IPS DF 19.7 (cell line): Measurements from ENCODE around the gene SNAI3.

Experiments used
- DNase-seq: peaks from one replicate; pipeline ENCODE4 v3.0.0-alpha.2; 2013; ENCODE audit warnings: low read depth, low spot score

Gene SNAI3

GRCh38 chr16:88651276-88651988 lies 34.9 kb downstream of the SNAI3 start:
- DNase-seq: no peak

GRCh38 chr16:88650749-88651275 lies 35.5 kb downstream of the SNAI3 start, which contains the start of gene CYBA:
Gene CYBA (minus strand): TSS chr16:88651053. CDS start chr16:88651013, 40 bp downstream.
- DNase-seq: no peak

GRCh38 chr16:88649924-88650748 lies 36.2 kb downstream of the SNAI3 start:
- no peak for DNase-seq

- DNase-seq: no peak
Observed at GRCh38 chr16:88649195-88649923, 36.9 kb downstream of the SNAI3 start.

- no peak for DNase-seq
Observed at GRCh38 chr16:88647178-88648070, 38.9 kb downstream of the SNAI3 start.

GRCh38 chr16:88646345-88647034 lies 39.8 kb downstream of the SNAI3 start:
- no peak for DNase-seq

GRCh38 chr16:88645941-88646340 lies 40.4 kb downstream of the SNAI3 start:
- no peak for DNase-seq

- no peak for DNase-seq
Observed at GRCh38 chr16:88645455-88645854, 40.9 kb downstream of the SNAI3 start.

- no peak for DNase-seq
Observed at GRCh38 chr16:88643644-88643932, 42.7 kb downstream of the SNAI3 start.

GRCh38 chr16:88642881-88643643 lies 43.2 kb downstream of the SNAI3 start:
- no peak for DNase-seq

GRCh38 chr16:88640498-88641247 lies 45.6 kb downstream of the SNAI3 start:
- DNase-seq: no peak

- DNase-seq: no peak
Observed at GRCh38 chr16:88640039-88640495, 46.2 kb downstream of the SNAI3 start.

- no peak for DNase-seq
Observed at GRCh38 chr16:88639231-88640038, 46.9 kb downstream of the SNAI3 start.

- no peak for DNase-seq
Observed at GRCh38 chr16:88638323-88639230, 47.7 kb downstream of the SNAI3 start, which contains the start of gene IL17C. Gene IL17C (plus strand): TSS chr16:88638572. CDS start chr16:88638642, 70 bp downstream.

GRCh38 chr16:88636488-88637265 lies 49.6 kb downstream of the SNAI3 start:
- no peak for DNase-seq

- no peak for DNase-seq
Observed at GRCh38 chr16:88635671-88636319, 50.5 kb downstream of the SNAI3 start.
